COLO668 (cell line): ENCODE data around the gene HDGFL2.
A peak's percentile ranks its signal among the peaks of the same experiment; 100 is the strongest.

Experiments used
- DNase-seq: peaks from one replicate; lab custom pipeline; 2025; ENCODE audit not compliant: unreplicated experiment; lab: John Stamatoyannopoulos, UW

HDGFL2 gene

DNA sequence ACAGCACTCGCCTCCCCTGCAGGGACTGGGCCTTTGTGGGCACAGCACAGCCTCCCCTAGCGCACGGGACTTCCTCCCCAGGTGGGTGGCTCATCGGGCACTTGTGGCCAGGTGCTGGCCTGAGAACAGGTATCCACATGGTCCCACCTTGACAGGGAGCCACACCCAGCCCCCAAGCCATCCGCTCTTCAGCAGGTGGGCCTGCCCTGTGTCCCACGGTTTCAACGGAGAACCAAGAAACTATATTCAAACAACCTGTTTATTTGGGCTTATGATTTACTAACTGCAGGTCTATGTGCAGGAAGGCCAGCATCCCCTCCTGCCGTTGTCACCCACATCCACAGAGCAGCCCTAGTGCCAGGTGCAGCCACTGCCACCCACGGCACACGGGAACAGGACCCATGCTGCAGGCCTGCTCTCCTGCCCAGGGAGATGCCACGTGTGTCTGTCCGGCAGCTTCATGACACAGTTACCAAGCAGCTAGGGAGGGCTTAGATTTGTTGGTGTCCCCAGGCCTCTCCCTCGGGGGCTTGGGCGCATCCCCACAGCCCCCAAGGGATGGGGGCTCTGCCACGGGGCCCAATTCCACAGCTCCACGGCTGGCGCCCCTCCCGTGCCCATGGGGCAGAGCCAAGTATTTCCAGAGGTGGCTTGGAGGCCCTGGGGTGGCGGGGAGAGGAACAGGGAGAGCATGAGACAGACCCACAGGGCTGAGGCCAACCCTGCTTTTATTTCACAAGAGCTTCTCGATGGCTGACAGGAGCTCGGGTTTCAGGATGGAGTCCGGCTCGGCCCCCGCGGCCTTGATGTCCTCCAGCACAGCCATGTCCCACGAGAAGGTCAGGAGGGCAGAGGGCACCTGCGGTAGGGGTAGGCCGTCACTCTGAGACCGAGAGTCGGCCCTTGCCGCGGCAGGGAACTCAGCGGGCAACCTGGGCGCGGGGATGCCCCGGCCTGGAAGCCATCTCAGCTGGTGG lies 27.0 kb upstream of the HDGFL2 start:
- no peak for DNase-seq

DNA sequence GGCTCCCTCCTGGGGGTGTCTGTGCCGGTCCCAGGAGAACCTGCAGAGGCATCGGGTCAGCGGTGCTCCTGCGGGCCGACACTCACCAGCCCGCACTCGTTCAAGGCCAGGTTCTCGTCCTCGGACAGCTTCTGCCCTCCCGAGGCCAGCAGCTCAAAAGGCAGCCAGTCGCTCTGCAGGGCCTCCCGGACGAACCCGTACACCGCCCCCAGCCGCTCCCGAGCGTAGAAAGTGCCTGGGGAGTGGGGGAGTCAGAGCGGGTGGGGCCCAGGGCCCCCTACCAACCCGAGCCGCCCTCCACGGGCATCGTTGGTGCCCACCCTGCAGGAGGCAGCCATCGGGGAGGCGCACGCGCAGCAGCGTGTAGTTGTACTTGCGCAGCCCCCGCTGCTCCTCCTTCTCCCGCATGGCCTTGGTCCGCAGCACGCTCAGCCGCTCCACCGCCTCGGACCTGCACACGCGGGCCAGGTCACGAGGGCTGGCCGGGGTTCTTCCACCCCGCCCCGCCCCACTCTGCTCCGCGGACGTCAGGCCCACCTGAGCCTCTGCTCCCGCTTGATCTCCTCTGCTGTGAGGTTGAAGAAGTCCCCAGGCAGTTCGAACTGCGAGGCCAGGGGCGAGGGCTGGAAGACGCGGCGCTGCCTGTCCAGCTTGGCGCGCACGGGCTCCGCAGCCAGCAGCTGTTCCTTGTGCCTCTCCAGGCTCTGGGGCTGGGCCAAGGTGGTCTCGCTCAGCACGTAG lies 26.0 kb upstream of the HDGFL2 start:
- DNase-seq, result no peak

DNA sequence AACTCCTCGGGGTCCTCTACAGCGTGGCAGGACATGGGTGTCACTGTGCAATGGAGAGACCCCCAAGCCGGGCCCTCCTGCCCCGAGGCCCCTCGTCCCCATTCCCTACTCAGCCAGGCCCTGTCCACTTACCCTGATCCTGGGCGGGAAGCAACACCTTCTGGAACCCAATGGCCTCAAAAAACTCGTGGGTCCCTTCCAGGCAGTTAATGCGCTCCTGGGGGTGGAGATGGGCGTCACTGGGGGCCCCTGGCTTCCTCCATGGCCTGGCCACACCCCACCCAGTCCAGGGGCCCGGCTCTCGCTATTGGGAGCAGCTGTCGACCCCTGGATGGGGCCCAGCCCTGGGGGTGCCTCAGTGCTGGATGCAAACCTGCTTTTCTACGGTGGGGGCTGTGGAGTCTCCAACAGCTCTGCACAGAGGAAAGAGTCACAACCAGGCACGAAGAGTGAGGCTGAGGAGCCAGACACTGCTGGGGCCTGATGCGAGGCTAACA lies 25.3 kb upstream of the HDGFL2 start:
- no peak for DNase-seq

DNA sequence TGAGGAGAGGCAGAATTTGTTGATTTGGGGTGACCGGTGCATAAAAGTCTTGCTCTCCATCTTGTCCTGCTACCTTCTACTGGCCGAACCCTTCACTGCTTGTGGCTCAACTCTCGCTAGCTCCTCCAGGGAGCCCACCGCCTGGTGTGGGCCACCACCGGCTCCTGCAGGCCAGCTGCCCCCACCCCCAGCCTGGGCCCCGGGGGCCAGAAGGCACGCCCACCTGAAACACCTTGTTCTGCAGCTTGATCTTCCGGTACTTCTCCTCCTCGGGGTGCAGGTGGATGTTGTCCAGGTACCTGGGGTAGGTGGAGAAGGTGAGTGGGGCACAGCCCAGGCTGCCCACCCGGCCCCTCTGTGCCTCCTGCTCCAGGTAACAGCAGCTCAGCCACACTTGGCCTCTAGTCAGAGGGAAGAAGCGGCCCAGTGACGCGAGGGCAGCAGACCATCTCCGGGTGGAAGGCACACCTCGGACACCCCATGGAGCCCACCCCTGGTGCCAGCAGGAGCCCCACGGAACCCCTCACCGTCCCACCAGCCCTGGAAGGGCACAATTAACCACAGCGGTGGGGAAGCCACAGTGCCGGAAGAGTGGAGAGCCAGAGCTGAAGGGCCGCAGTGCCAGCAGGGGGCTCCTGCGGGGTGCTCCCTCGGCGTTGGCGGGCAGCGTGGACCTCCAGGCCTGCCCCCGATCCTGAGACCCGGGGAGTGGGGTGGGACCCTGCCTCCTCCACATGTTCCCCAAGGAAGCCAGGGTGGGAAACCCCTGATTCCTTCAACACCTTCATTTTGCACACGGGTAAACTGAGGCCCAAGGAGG lies 24.6 kb upstream of the HDGFL2 start:
- DNase-seq, result no peak

DNA sequence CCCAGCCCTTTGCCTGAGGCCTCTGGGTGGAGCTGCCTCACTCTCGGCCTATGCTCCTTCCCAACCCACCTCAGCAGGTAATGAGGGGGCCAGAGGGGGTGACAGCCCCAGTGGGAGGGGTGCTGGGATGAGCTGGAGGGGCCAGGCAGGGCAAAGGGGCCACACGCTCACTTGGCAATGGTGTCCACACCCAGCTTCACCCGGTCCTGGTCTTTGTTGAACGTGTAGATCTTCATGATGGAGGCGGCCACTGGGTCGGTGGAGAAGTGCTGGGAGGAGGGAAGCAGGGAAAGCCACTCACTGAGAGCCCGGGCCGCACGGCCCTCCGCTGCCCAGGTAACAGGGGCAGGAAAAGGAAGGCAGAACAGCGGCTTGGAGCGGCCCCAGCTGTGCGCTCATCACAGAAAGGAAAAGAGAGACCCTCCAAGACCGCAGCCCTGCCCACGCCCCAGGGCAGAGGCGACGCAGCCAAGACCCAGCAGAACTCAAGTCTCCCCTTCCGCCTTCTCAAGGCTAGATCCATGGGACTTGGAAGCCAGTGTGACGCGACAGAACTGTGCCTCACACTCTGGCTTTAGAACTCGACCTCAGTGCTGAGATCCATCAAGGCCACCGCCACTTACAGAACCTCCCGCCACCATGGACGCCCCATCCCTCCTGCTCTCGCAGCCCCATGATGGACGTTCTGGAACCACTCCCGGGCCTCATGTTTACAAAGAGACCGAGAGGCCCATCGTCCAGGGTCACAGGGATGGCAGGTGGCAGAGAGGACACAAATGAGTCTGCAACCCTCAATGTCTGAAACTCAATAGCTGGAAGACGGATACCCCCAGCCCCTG lies 23.7 kb upstream of the HDGFL2 start:
- no peak for DNase-seq

DNA sequence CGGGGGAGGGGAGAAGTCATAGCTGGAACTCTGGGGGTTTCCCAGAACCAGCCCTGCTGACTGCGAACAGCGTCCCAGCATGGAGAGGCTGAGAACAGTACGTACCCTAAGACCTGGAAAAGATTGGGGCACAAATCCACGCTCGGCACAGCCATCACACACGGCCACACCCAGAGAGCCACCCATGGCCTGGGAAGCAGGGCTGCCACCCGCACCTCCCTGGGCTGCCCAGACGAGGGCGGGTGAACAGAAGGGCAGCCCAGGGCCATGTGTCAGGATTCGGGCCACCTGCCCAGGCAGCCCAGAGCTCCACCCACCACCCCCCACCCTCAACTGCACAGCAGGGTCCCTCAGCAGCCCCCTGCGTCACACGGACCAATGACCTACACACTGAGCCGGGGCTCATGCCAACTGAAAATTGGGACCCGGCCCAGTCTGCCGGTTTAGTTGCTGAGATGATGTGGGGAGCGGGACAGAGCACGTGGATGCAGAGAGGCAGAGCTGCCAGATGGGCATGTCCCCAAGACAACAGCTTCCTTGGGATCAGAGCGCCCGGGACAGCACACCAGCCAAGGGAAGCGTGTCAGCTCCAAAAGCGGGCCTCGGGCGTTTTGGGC lies 23.0 kb upstream of the HDGFL2 start:
- DNase-seq, result no peak

DNA sequence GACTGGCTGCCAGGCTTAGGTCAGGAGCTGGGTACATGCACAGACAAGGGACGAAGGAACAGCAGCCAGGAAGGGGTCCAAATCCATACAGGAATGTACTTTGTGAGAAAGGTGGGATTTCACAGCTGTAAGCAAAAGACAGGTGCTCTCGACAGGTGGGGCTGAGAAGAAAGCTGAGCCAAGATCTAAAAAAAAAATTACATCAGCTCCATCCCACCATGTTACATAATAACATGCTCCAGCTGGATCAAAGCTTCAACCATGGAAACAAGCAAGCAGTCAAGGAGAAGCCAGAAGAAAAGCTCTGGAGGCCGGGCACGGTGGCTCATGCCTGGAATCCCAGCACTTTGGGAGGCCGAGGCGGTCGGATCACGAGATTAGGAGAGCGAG lies 22.5 kb upstream of the HDGFL2 start:
- no peak for DNase-seq

DNA sequence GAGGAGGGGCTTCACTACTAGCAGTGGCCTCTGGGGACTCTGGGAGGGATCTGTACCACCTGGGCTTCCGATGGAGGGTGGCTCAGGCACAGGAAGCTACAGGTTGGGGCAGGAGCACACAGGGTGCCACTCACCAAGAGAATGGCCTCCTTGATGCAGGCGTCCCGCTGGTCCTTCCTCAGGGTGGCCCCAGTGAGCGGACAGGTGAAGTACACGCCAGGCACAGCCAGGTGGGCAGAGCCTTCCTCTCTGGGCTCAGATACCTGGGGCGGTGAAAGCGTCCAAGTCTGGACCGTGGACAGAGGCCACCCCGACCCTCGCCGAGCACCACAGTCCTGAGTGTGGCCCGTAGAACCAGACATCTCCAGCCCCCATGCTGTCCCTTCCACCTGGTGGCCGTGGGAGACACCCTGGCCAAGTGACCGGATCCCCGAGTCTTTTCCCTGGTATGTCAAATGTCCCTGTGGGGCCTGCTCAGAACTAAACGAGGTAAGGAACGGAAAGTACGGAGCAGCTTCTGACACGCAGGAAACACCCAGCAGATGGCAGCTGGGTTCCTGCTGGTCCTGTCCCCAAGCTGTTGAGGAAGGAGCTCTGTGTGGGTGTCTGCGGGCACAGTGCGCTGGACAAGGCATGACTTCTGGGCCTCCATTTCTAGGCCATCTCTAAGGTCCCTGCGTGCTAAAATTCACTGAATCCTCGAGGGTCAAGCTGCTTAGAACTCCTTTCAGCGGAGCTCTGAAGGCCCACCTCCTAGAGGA lies 19.7 kb upstream of the HDGFL2 start:
- DNase-seq, result no peak

DNA sequence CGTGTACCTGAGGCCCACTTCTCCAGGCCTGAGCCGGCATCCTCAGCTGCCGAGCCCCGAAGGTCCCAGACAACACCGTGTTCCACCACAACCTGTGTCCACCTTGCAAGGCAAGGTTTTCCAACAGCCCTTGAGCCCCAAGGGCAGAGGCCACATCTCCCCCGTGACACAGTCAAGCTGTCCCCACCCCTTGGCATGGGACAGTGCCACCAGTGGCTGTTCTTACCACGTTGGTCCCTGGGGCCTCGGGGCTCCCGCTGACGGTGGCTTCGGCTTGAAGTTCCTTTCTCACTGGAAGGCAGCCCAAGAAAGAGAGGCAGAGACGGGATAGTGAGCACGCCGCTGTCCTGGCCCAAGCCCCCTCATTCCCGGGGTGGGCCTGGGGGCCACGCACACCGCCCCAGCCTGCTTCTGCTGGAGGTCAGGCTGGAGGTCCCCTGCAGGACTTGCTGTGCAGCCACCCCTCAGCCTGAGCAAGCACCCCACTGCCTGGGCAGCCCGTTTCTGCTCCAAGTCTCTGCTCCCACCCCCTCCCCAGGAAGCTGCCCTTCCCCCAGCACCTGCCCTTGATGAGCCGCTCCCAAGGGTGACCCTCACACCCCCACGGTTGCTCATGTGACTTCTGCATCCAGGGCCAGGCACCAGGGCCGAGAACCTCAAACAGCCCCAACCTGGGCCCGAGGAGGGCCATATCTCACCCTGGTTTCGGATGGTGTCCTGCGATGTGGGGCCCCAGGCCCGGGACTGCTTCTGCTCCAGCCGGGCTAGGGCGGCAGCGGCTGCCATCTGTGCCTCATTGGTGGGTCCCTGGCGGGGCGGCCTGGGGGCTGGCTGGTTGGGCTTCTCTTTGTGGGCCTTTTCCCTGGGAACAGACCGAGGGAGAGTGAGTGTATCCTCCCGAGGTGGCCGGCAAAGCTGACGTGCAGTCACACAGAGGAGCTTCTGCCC lies 18.6 kb upstream of the HDGFL2 start:
- DNase-seq, result no peak

DNA sequence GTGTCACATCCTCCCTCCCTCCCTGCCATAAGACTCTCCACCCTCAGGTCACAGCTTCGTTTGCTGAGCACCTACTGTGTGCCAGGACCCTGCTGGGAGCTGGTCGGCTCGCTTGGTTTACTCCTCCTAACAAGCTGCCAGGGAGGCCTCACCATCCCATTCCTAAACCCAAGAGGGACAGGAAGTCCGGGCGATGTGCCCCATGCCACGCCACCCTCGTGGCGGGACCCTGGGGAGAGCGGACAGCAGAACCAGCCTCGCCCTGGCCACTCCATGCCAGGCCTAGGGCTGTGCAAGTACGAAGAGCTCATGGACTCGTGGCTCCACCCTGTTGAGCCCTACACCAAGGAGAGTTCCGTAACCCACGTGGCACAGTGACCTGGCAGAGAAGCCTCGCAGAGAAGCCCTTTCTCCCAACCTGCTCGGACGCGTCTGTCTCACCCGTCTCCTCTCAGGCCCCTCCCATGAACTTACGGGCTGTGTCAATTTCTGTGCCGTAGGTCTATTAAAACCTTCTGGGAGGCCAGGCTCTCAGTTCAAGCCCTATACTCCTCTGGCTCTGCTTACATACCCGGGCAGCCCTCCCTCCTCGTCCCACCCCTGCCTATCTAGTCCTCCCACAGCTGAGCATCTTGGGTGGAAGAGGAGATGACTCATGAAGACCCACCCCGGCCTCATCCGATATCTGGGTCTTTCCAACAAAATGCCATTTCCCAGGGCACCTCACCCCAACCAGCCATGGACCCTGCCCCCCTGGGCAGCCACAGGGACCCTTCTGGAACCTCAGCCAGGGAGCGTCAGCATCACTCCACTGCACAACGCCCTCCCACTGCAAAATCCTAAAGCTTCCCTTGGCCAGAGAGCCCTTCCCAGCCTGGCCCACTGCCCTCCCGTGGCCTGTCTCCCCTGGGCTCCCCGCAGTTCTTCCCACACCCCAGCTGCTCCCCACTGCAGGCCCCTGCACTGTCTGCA lies 17.1 kb upstream of the HDGFL2 start:
- DNase-seq, result no peak

DNA sequence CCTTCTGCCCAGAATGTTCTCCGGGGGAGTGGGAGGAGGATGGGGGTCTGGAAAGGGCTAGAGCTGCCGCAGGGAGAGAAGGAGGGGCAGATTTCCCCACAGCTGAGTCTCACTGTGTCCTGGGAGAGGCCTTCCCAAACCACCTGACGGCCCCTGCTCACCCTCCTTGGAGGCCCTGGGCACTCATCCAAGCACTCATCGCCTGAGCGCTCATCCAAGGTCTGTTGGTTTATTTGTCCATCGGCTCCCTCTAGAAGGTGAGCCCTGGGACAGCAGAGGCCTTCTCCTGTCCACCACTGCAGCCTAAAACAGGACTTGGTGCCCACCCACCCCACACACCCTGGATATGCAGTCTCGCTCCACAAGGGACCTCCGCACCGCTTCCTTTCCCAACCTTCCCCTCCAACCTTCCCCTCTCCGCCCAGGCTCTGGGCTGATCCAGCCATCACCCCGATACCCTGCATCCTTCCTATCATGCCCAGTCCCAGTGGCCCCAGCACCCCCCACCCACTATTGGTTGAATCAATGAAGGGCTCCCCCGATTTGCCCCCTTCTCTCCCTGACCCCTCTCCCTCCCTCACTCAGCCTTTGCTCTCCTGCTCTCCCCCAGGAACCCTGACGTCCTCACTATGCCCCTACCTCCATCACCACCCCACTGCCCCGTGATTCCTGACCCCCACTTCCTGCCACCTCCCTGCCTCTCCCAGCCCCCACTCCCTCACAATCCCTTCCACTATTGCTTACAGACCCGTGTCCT lies 16.2 kb upstream of the HDGFL2 start:
- DNase-seq, result peak; percentile 73

DNA sequence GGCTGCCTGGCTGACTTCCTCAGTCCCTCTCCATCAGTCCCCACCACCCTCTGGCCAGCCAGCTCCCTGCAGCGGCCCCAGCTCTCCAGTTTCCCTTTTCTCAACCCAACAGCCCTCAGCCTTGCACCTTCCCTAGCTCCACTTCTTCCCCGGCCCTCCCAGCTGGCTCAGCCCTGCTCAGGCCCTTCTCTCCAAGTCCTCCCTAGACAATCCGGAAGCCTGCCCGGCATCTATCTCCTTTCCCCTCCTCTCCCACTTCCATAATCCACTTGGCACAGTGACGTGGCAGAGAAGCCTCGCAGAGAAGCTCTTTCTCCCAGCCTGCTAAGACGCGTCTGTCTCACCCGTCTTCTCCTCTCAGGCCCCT lies 15.6 kb upstream of the HDGFL2 start:
- peak; percentile 26 for DNase-seq

DNA sequence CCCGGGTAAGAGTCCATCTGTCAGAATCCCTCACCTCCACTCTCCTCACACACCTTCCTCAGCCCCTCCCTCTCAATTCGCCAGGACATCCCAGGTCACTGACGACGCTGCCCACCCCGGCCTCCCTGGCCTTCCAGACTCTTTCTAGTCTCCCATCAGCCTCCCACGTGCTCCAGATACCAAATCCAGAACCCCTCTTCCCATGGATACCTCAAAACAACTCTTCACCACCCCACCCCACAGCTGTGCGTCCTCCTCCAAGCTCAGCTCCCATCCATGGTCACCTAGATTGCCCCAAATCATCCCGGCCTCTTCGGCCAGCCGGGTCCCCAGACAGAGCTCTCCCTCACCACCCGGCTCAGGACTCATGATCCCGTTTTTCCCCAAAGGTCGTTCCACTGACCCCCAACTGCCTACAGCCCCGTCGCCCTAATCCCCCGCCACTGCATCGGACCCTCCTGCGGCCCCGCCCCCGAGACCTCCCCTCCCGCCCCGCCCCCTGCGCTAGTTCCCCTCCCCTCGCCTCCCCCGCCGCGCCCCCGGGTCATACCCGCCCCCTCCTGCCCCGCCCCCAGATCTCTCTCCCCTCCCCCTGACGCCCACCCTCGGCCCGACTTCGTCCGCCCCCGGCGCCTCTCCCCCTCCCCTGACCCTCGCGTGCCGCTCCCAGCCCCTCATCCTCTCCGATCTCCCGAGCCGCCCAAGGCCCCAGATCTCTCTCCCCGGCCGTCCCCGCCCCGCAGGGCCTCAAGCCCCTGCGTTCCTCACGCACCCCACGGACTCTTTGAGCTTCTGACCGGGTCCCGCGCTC lies 15.0 kb upstream of the HDGFL2 start:
- peak; percentile 60 for DNase-seq

DNA sequence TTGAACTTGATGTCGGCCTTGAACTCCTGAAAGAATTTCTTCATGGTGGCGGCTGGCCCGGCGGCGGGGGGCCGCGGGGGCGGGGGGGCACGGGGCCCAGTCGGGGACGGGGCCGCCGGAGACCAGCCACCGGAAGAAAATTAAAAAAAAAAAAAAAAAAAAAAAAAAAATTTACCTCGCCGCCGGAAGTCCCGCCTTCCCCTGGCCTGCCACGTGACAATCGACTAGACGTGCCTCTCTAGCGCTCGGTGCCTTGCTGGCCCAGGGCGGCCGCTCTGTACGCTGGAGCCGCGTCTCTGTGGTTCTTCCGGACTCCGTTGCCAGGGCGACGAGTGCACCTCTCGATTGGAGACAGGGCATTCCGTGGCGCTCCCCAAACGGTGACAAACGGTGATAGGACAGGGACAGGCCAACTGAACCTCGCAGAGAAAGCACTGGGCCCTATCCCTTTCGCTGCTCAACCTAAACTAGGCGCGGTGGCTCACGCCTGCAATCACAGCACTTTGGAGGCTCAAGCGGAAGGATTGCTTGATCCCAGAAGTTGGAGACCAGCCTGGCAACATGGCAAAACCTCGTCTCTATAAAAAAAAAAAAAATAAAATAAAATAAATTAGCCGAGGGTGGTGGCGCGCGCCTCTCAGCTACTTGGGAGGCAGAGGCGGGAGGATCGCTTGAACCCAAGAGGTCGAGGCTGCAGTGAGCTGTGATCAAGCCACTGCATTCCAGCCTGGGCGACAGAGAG lies 14.3 kb upstream of the HDGFL2 start, which contains the start of gene UBXN6:
UBXN6 (minus strand) TSS at position 141 of the 742 bp plus-strand sequence; CDS start at position 44, 97 bp downstream.
- DNase-seq, result peak; percentile 97
